HG03521 (cell line): ENCODE results near the gene LHX5.

Experiments used
- ATAC-seq: cut with Tn5 transposase; IDR thresholded peaks from one replicate; pipeline ENCODE4 v1.9.1; 2021; ENCODE audit warnings: mild to moderate bottlenecking, moderate library complexity; ENCODE audit not compliant: unreplicated experiment

Gene LHX5

GRCh38 chr12:113466454-113467141, 5.1 kb downstream of the LHX5 start:
- ATAC-seq: no peak

GRCh38 chr12:113465808-113466453, 5.7 kb downstream of the LHX5 start:
- no peak for ATAC-seq

GRCh38 chr12:113464852-113465719, 6.6 kb downstream of the LHX5 start:
- no peak for ATAC-seq

GRCh38 chr12:113464452-113464775, 7.3 kb downstream of the LHX5 start:
- ATAC-seq: no peak

GRCh38 chr12:113463746-113464451, 7.8 kb downstream of the LHX5 start:
- ATAC-seq: no peak

- ATAC-seq: no peak
Measured at GRCh38 chr12:113462998-113463745, 8.5 kb downstream of the LHX5 start.

GRCh38 chr12:113462117-113462774, 9.4 kb downstream of the LHX5 start:
- no peak for ATAC-seq

GRCh38 chr12:113461666-113462065, 10.0 kb downstream of the LHX5 start:
- ATAC-seq: no peak

- no peak for ATAC-seq
Measured at GRCh38 chr12:113459981-113460380, 11.7 kb downstream of the LHX5 start.

GRCh38 chr12:113457710-113458109, 14.0 kb downstream of the LHX5 start:
- ATAC-seq: no peak

- no peak for ATAC-seq
Measured at GRCh38 chr12:113457185-113457584, 14.5 kb downstream of the LHX5 start.

GRCh38 chr12:113456761-113457160, 14.9 kb downstream of the LHX5 start:
- ATAC-seq: no peak

- no peak for ATAC-seq
Measured at GRCh38 chr12:113456199-113456598, 15.5 kb downstream of the LHX5 start.

GRCh38 chr12:113453330-113453729, 18.3 kb downstream of the LHX5 start:
- ATAC-seq: no peak

- no peak for ATAC-seq
Measured at GRCh38 chr12:113452458-113452857, 19.2 kb downstream of the LHX5 start.

GRCh38 chr12:113449839-113450238, 21.8 kb downstream of the LHX5 start:
- no peak for ATAC-seq

GRCh38 chr12:113449299-113449698, 22.4 kb downstream of the LHX5 start:
- ATAC-seq: no peak

GRCh38 chr12:113448873-113449272, 22.8 kb downstream of the LHX5 start:
- no peak for ATAC-seq

- ATAC-seq: no peak
Measured at GRCh38 chr12:113445544-113446171, 26.0 kb downstream of the LHX5 start.
